ENCODE measurements around the gene SCARB2.

- TF ChIP-seq EZH2 (IDR thresholded peaks at IDR 0.05; ENCODE audit: insufficient read depth, low read length) (no peak), CTCF (IDR thresholded peaks at IDR 0.05; ENCODE audit: insufficient read depth, low read depth, low read length) (no peak)
These were observed 6.1 kb downstream of the SCARB2 start for GRCh38 chr4:76207549-76207948.
